SKM-1 treated with dmso at 0.1 percent for 144 hours (cell line): ENCODE data around the gene ZRANB1.

Experiments used
- DNase-seq: peaks from one replicate; lab custom pipeline; 2025; ENCODE audit not compliant: unreplicated experiment; lab: John Stamatoyannopoulos, UW

Gene ZRANB1

DNA sequence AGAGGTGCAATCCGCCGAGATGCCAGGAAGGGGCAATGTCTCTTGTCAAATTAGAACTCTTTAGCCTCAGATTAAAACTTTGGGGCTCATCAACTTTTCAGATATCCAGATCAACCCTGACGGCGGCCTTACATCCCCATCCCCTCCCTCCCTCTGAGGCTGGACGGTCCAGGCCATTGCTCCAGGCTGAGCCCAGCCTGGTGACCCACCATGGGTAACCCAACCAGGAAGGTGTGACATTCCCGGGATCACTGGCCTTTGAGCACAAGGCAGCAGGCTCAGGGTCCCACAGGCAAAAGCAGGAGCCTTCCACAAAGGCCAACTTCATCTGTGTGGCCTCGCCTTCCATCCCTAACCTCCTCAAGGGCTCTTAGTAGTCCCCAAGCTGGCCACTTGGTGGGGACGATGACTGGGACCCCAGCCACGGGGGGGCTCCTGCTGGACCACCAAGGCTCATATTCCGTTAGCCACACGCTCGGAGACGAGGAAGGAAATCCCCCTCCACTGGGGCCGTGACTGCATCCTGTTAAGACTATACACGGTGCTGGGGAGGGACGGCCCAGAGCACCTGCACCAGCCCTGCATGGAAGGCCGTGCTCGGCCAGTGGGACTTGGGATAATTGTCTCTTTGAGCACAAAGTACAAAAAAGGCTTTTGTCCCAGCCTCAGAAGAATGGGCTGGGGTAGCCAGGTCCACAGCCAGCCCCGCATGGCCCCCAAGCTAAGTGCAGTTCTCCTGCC is 62.8 kb downstream of the ZRANB1 start:
- no peak for DNase-seq

DNA sequence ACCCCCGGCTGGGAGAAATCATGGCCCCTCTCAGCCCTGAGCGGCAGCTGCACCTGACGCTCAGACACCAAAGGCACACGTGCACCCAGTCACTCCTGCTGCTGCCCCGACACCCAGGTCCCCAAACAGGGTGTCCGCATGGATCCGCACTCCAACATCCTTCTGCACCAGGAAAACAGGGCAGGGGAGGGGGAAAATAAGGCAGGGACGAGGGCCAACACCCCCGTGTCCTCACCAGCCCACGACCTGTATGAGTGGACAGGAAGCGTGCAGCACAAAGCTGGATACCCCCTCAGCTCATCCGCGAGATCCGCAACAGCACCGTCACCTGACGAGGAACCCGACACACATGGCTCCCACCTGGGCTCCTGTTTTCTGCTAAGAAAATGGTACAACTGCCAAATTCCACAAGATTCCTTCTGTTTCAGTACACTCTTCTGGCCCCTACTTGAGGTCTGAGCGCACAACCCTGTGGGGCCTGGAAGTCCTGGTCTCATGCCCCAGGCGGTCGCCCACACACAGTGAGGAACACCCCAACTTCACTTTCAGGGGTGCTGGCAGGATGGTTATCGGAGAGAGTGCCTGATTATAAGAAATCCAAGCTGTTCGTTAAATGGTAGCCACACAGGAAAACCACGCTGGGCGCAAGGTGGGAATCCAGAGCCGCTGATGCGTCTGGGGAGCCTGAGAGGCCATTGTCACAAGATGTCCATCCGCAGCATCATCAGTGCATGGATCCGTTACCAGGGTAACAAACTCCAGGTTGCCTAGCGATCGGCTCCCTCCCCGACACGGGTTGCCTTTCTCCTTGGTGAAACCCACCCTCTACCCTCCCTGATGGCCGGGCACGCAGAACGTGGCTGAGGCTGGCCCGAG is 63.6 kb downstream of the ZRANB1 start:
- no peak for DNase-seq

DNA sequence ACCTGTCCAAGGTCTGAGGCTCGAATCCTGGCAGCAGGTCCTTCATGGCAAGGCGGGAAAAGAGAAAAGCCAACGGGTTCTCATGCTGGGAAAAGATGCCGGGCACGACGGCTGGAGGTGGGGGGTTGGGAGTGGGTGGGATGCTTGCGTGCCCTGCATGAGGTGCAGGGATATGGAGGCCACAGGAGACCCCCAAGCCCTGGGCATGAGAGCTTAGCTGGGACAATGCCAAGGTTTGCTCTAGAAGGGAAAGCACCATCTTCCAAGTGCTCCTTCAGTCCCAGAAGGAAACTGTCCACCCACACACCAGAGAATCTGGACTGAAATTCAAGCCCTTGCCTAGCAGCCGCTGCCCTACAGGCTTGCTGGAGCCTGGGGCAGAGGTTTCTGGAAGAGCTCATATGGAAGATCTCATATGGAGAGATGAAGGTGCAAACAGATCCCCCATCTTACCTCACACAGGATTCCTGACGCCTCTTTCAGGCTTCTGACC is 64.3 kb downstream of the ZRANB1 start:
- DNase-seq: no peak

DNA sequence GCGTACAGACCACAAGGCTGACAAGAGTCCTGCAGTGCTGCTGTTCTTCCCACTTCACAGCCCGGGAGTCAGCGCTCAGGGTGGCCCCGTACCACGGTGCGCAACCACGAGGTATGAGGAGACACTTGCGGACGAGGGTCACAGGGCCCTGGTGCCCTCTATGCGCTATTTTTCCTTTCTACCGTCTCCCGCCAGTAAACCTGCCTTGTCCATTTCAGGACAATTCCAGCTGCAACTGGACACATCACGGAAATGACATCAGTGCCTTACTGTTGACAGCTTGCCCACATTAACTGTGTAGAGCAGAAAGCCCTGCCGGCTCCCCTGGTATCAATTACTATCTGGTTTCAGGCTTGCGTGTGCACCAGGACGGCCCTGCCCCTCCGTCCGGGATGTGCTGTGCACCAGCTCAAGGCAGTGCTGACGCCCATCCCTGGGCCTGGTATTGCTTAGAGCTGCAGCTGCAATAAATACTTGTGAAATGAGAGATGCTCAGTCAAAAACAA is 65.1 kb downstream of the ZRANB1 start:
- DNase-seq: no peak

DNA sequence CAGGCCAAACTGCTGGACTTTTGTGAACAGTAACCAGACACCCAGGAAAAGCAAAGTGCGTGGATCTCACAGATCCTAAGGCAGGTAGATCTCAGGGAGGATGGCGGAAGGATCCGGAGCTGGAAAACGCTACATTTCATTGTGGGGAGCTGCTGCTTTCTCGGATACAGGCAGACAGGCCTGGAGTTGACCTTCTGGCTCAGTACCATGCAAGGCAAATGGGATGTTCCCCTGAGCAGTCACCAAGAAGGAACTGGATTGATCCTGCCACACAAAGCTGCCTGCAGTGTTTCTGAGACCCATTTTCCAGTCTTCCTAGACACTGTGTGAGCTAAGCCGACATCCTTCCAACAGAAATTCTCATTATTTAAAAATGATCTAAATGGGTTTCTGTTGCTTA is 65.5 kb downstream of the ZRANB1 start:
- DNase-seq: no peak

DNA sequence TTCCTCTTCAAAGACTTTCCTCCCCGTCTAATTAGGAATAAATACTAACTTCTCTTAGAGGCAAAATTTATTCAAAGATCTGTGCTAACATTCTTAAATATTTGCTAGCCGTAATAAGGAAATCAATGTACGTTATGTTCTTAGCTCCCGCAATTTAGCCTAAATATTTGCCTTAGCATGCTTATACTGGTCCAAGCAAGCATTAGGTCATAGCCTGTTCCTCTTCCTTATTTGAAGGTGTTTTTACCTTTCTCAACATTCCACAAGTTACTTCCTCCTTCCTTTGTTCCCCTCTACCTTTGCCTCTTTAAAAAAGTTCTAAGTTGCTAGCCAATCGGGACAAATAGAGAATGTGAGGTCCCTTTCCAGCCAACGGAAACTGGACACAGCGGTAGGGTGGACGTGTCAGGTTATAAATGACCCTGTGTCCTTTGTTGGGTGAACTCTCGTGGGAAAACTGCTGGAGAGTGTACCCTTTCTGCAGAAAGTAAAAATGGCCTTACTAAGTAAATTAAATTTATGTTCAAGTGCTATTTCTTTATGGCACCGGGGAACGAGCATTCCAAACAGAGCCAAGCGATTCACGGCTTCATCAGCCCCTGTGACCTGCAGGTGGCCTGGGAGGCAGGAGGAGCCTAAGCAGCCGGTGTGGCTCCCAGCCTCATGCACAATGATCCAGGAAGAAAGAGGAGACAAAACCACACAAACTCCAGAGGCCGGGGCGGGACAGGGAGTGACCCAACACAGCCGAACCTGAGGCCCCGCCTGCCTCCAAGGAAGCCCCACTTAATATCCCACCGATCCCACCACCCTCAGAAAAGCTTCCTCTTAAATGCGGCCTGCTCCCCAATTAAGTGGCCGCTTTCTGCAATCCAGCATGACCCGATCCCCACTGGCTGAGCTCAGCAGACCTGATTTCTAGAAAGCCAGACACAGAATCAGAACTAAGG is 67.0 kb downstream of the ZRANB1 start:
- DNase-seq: no peak

DNA sequence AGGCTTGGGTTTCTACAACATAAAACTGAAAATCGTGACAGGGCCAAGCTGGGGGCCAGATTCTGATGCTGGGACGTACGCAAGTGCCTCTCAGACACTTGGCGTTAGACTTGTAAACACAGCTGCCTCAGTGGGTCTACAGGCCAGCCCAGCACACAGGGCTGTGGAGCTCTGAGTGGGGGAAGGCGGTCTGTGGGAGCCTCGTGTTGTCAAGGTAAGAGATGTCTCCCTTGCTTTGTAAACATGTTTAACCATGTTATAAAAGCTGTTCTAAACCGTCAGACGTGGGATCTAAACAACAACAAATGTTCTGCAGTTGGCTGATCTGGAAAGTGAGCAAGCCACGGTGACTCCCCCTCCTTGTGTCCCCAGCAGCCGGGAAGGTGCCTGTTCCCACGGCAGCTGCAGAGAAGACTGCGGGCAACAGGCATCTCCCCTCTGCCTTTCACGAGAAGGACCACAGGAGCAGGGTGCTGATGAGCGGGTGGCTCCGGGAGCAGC is 67.8 kb downstream of the ZRANB1 start:
- DNase-seq: no peak

DNA sequence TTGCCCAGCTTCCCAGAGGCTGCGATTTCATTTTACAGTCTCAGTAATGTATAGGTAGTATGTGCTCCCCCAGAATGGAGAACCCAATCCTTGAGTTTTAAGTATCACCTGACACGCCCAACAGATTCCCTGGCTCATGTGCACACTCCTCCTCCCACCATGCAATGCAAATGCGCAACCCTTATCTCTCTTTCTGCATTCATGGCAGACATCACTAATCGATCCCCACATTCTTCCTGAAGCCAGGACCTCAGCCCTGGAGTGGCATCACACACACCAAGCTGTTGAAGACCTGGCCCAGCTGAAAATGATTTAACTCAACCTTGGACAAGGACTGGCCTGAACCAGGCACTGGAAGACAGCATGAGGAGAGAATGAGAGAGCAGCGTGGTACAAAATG is 68.4 kb downstream of the ZRANB1 start:
- no peak for DNase-seq

DNA sequence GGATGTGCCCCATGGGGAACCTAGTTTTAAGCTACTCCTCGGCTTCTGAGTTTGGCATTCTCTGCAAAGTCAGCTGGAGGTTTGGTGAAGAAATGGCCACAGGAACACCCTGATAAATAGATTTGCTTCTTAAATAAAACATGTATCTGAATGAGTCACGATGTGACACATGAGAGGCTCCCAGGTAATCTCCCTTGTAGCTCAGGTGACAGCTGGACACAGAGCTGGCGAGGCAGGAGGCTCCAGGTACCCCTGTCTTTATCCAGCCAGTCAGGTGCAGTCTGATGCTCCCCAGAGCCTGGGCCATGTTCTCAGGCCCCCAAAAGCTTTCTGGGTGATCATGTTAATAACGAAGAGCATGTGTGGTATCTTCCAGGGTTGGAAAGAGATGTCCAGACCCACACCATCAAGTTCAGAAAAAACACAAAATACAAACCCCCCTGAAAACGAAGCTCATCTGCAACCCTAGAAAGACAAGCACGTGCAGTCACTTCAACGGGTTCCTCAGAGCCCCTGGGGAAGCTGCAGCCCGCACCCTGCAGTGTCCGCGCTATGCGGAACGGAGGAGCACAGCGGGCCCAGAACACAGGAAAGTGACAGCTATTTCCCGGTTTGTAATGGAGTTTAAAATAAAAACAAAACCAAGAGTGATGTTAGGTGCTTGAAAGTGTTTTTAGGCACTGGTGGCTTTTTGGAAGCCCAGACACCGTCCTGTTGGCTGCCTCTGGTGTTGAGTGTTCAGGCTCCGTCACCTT is 69.4 kb downstream of the ZRANB1 start:
- DNase-seq: no peak

DNA sequence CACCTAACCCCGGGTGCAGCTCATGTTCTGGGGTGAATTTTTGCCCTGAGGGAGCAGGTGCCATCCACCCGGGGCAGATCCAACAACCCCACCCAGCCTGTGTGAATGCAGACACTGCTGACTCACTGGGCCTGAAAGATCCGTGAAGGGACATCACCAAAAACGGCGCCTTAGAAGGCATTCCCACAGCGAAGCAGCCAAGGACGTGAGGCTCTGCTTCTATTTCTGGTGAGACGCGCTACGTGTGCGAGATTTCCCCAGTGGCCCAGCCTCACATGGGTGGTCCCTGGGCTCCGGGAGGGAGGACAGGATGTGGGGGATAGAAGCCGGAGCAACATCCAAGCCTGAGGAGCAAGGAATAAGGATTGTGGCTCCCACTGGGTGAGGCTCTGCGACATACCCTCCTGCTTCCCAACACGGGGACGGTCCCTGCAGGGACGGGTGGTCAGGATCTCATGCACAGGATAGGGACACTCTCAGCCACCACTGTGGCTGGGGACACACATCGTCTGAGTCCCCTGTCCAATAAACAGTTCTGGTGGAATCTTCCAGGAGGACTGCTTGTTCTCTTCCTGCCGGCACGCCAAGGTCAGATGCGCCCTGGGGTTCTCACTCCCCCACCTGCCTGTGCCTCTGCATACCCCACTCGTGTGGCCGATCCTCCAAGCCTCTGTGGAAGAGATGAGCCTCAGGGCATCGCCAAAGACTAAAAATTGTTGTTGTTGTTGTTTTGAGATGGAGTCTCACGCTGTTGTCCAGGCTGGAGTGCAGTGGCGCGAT is 70.2 kb downstream of the ZRANB1 start:
- no peak for DNase-seq

DNA sequence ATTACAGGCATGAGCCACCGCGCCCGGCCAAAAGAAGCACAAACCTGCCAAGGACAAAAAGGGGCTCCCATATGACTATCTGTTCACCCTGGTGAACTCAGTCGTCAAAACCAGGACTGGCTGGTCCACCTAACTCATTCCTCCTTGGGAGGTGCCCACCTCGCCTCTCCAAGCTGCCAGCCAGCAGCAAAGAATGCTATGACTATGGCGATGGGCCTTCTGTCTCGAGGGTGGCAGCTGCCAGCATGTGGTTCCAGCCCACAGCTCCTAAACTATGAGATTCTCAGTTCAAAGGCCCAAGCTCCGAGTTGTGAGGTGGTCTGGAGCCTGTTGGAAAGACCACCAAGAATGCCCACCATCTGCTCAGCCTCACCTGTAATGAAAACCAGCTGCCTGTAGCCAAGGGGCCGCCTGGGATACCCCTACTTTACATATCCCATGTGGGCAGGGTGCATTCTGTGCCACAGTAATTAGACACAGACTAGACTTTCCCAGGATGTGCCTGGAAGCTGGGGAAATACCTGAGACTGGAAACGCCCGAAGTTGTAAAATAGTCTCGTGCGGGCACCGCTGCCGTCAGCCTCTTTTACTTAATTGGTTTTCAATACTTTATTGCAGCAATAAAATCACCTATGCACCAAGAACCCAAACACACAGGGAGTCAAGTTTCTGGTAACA is 71.1 kb downstream of the ZRANB1 start:
- DNase-seq: no peak

DNA sequence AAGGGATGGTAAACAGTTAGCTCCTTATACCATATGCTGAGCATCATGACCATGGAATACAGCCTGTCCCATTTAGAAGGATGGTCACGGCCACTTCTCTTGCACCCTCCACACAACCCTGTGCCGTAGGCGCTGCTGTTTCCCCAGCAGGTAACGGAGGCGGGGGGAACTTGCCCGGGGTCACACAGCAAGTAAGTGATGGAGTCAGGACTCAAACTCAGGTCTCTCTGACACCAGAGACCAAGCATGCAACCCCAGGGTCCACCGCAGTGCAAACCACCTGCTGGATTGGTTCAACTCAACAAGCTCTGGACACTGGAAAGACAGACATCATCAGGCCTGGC is 71.6 kb downstream of the ZRANB1 start:
- DNase-seq: no peak

DNA sequence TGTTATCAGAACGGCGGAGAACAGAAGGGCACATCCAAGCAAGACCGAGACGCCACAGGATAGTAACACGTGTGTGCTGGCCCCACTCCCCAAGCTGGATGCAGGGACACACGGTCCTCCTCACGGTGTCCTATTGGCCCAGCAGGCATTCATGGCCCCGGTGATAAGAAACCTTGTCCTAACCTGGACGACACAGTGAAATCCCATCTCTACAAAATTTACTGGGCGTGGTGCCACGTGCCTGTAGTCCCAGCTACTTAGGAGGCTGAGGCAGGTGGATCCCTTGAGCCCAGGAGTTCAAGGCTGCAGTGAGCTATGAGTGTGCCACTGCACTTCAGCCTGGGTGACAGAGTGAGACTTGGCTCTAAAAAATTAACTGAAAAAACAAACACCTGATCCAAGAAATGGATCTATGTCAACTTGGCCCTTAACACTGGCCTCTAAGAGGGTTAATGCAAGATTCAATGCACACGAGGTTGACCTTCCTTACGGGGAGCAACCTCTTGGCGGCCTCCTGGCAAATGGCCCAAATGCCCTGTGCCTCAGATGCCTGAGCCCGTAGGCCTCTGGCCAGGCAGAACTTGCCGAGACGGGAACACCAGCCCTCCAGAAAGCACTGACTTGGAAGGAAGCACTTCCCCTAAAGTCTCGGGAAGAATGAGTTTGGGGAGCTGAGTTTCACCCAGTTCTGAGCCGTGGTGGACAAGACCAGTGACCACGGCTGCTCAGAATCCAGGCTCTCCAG is 72.3 kb downstream of the ZRANB1 start:
- DNase-seq: no peak

DNA sequence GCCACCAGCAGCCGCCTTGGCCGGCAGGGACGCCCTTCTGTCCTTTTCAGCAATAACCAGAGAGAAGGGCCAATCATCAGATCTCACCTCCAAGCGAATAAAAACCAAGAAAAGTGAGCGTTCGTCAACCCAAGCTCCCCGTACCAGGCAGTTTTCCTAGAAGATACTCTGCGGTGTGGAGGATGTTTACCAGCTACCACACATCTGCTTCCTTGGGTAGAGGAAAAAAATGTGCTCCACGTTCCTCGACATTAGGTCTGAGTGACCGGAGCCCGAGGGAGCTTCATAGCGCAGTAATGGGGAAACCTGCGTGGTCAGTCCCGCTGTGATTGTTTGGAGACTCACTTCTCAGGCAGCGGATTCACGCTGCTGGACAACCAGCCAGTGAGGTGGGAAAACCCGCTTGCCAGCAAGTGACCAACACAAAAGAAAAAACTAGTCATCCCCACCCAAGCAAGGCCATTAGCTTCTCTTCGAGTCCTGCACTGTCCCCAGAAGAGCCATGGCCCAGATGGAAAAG is 73.0 kb downstream of the ZRANB1 start:
- DNase-seq: no peak

DNA sequence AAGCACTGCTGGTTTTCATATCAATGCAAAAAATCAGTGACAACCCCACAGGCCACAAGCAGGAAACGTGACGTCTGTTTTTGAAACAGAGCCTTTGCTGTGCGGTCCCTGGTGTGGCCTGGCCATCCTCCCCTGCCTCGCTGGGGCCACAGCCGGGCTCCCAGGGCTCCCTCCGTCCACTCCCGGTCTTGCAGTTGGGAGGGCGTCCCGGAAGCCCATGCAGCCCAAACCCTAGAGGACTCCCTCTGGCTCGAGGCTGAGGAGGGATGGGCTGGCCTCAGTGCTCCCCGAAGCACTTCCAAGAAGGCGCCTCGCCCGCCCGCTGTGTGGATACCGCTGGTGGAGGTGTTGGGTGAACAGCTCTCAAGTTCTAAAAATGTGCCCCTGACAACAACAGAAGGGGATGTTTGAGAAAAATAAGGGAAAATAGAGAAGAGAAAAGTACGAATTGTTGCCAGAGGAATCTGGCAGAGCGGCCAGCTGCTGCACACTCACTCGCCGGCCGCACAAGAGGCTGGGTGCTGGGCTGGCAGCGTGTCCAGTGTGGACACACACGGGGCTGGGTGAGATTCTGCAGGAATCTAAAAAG is 73.5 kb downstream of the ZRANB1 start:
- no peak for DNase-seq

DNA sequence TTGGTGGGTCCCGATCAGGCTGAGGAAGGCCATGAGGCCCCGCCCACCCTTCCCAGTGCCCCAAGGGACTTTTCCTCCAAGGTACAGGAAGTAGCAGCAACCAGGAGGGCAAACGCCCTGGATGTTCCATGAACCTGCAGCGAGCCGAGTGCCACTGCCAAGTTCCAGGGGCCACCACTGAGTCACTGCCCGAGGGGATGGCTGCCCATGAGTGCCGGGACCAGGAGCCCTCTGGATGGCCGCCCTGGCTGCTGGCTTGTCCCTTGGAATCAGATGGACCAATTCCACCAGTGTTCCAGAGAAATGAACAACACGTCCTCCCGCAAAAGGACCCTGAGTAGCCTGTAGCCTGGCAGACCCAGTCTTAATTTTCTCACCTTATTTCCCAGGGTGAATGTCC is 74.2 kb downstream of the ZRANB1 start:
- DNase-seq: no peak

DNA sequence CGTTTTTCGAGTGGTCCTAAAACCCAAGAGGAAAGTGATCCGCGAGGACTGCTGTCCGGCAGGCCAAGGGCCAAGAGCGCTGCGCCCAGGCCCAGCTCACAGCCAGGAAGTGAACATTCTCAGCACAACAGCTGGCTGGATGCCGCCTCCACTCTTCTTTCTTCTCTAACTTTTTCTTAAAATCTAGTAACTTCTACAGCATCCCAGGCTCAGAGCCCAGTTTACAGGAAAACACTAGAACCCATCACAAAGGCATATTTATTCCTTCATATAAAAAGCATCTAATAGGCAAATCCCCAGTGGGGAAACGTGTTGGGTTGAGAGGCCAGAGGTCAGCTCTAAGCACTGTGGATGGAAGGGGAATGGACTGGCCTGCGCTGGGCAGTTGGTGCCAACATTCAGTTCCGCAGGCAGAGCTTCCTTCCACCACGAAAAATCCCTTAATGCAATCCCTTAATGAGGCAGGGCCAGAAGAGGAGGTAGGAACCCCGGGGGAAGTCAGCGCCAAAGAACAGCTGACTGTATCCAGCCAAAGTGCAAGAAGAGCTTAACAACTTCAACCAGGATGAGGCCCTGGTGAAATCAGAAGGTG is 74.8 kb downstream of the ZRANB1 start:
- no peak for DNase-seq
